SU-DHL-6 (cell line): Measurements from ENCODE around the gene CNPPD1.

Experiments used
- EZH2phosphoT487 ChIP-seq: fragments of 200-600 bp; sonication (generic), shearing (Covaris generic); conservative IDR thresholded peaks from 2 replicates; pipeline ENCODE4 v1.6.1; 2018; ENCODE audit warnings: mild to moderate bottlenecking, antibody characterized with exemption, low read length, moderate library complexity, mixed read lengths
- TF ChIP-seq, protein P1 (sequence below): fragments of 200-600 bp; sonication (generic); IDR thresholded peaks from one replicate; pipeline ENCODE4 v1.5.1; 2017; ENCODE audit warnings: antibody characterized with exemption, mild to moderate bottlenecking, low read length, moderate library complexity; ENCODE audit not compliant: insufficient read depth, poor library complexity, severe bottlenecking

DNA sequence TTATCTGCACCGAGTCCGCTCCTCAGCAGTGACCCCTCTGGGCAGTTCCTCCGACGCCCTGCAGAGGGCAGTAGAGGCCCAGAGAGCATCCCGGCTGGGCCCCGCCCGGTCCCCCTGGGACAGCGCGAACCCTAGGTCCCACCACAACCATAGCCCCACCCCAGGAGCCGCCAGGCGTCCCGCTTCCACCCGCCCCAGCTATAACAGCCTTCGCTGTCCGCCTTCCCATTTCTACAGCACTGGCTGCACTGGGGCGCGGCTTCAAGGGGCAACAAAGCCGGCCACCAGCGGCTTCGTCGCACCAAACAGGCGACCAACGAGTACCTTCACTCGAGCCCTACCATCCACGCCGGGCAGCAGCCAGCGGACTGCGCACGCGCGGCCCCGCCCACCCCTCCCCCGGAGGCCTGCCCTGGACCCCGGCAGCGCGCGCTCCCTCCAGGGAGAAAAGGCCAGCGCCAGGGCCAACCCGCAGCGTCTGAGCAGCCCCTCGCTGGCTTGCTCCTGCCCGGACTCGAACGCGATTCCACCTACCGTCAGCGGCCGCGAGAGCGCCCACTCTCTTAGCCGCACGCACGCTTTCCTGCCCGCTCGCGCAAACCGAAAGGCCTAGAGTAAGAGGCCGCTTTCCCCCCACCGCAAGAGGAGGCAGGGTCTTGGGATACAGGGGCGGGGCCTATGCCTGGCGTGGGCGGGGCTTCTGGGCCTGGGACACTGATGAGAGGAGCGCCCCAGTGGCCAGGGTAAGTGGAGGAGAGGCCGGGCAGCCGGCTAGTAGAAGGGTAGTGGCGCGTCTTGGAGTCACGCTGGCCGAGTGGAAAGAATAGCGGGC lies 16.3 kb downstream of the CNPPD1 start, which contains the start of gene NHEJ1:
- TF ChIP-seq, protein P1, sequence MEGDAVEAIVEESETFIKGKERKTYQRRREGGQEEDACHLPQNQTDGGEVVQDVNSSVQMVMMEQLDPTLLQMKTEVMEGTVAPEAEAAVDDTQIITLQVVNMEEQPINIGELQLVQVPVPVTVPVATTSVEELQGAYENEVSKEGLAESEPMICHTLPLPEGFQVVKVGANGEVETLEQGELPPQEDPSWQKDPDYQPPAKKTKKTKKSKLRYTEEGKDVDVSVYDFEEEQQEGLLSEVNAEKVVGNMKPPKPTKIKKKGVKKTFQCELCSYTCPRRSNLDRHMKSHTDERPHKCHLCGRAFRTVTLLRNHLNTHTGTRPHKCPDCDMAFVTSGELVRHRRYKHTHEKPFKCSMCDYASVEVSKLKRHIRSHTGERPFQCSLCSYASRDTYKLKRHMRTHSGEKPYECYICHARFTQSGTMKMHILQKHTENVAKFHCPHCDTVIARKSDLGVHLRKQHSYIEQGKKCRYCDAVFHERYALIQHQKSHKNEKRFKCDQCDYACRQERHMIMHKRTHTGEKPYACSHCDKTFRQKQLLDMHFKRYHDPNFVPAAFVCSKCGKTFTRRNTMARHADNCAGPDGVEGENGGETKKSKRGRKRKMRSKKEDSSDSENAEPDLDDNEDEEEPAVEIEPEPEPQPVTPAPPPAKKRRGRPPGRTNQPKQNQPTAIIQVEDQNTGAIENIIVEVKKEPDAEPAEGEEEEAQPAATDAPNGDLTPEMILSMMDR, result peak; percentile 92
- no peak for TF ChIP-seq EZH2phosphoT487
